PFSK-1 (cell line): ENCODE measurements around the gene RNF138.

Source experiments
- FOXP2 ChIP-seq: optimal IDR thresholded peaks from 2 replicates; pipeline ENCODE3; 2011; ENCODE audit warnings: borderline replicate concordance, control low read depth, inconsistent platforms; ENCODE audit not compliant: insufficient read depth; ENCODE audit errors: extremely low read length, extremely low read depth
- POLR2AphosphoS5 ChIP-seq: IDR thresholded peaks from 2 replicates; pipeline ENCODE4 v1.6.1; 2012; ENCODE audit warnings: low read depth, mild to moderate bottlenecking, control low read depth, low read length, moderate library complexity
- REST ChIP-seq, 2 experiments: IDR thresholded peaks; 2 replicates each; pipeline versions ENCODE4 v1.6.1 to v1.8.0; 2011 to 2012; ENCODE audit warnings: low read depth in 2 of 2, low read length in 2 of 2, control low read depth in 1 of 2, inconsistent platforms in 1 of 2, mild to moderate bottlenecking in 1 of 2, moderate library complexity in 1 of 2; ENCODE audit not compliant: insufficient read depth in 1 of 2
- SIN3A ChIP-seq: IDR thresholded peaks from 2 replicates; pipeline ENCODE4 v1.6.1; 2012; ENCODE audit warnings: mild to moderate bottlenecking, low read length, moderate library complexity, borderline replicate concordance; ENCODE audit not compliant: insufficient read depth
- TAF1 ChIP-seq: IDR thresholded peaks from 2 replicates; pipeline ENCODE4 v1.6.1; 2012; ENCODE audit warnings: low read length, control low read depth, borderline replicate concordance; ENCODE audit not compliant: insufficient read depth

RNF138 gene

GRCh38 chr18:32114293-32114942, 22.7 kb downstream of the RNF138 start:
- TF ChIP-seq REST (IDR thresholded peaks at IDR 0.05; ENCODE audit: insufficient read depth in 1 of 2, low read depth in 2 of 2, low read length in 2 of 2), result no peak
- TF ChIP-seq TAF1, result no peak
- no peak for TF ChIP-seq SIN3A
- TF ChIP-seq FOXP2, result no peak
- no peak for TF ChIP-seq POLR2AphosphoS5

DNA sequence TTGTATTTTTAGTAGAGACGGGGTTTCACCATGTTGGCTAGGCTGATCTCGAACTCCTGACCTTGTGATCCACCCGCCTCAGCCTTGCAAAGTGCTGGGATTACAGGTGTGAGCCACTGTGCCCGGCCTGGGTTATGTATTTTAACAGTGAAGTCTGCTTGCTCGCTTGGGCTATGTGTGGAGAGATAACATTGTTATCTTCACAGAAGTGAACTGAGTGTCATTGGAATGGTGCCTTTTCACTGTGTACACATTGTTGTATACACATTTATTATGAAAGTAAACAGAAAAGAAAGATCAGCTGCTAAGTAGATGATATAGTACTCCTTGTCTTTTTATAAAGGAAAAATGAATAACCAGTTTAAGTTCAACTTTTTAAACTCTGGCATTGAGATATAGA, 30.4 kb downstream of the RNF138 start:
- TF ChIP-seq REST (IDR thresholded peaks at IDR 0.05; ENCODE audit: insufficient read depth in 1 of 2, low read depth in 2 of 2, low read length in 2 of 2) (no peak), TAF1 (no peak), SIN3A (no peak), POLR2AphosphoS5 (no peak), FOXP2 (no peak)

GRCh38 chr18:32126538-32126937, 34.9 kb downstream of the RNF138 start:
- TF ChIP-seq POLR2AphosphoS5 (no peak), REST (IDR thresholded peaks at IDR 0.05; ENCODE audit: insufficient read depth in 1 of 2, low read depth in 2 of 2, low read length in 2 of 2) (no peak), TAF1 (no peak), SIN3A (no peak)

- no peak for TF ChIP-seq TAF1
- TF ChIP-seq POLR2AphosphoS5, result no peak
- TF ChIP-seq FOXP2, result no peak
- no peak for TF ChIP-seq SIN3A
- TF ChIP-seq REST (IDR thresholded peaks at IDR 0.05; ENCODE audit: insufficient read depth in 1 of 2, low read depth in 2 of 2, low read length in 2 of 2), result no peak
Observed at GRCh38 chr18:32135625-32136024, 44.0 kb downstream of the RNF138 start.
